GM12878 (cell line): ENCODE results near the gene LRRC61. TPM values are rescaled to one million over a fixed set of nuclear protein-coding genes. Genes with fewer than 3 reads are reported as not detected.

Experiments
- BCLAF1 ChIP-seq: fragments of 450-650 bp; IDR thresholded peaks from 2 replicates; pipeline ENCODE4 v1.6.1; 2017; ENCODE audit warnings: antibody characterized with exemption, mild to moderate bottlenecking, moderate library complexity
- CBX3 ChIP-seq: fragments of 200-600 bp; sonication (generic); IDR thresholded peaks from 2 replicates; pipeline ENCODE4 v1.6.1; 2016; ENCODE audit warnings: low read depth, borderline replicate concordance
- E2F4 ChIP-seq: IDR thresholded peaks from 2 replicates; pipeline ENCODE4 v1.6.1; 2012; ENCODE audit warnings: low read depth, low read length, improper control_type of control experiment
- EGR1 ChIP-seq, 2 experiments: IDR thresholded peaks; 1 replicate in 1 of 2; 2 replicates in 1 of 2; pipeline ENCODE4 v1.6.1; 2011 to 2012; ENCODE audit warnings: low read depth in 2 of 2, low read length in 2 of 2, borderline replicate concordance in 1 of 2, mild to moderate bottlenecking in 1 of 2, moderate library complexity in 1 of 2
- IRF3 ChIP-seq: fragments of 450-650 bp; IDR thresholded peaks from 2 replicates; pipeline ENCODE4 v1.6.1; 2014; ENCODE audit warnings: mild to moderate bottlenecking
- JUND ChIP-seq: IDR thresholded peaks from 2 replicates; pipeline ENCODE4 v1.6.1; 2012; ENCODE audit warnings: low read depth, mild to moderate bottlenecking, low read length, improper control_type of control experiment, moderate library complexity
- NFYA ChIP-seq: IDR thresholded peaks from 2 replicates; pipeline ENCODE4 v1.6.1; 2011; ENCODE audit warnings: low read depth, mild to moderate bottlenecking, low read length, improper control_type of control experiment, borderline replicate concordance
- NRF1 ChIP-seq: conservative IDR thresholded peaks from 2 replicates; pipeline ENCODE4 v1.6.1; 2011; ENCODE audit warnings: mild to moderate bottlenecking, low read depth, low read length, improper control_type of control experiment
- PAX8 ChIP-seq: fragments of 450-650 bp; IDR thresholded peaks from 2 replicates; pipeline ENCODE4 v1.6.1; 2017; ENCODE audit warnings: mild to moderate bottlenecking, moderate library complexity
- POLR2A ChIP-seq: IDR thresholded peaks from 2 replicates; pipeline ENCODE4 v1.6.1; 2011; ENCODE audit warnings: low read depth, mild to moderate bottlenecking, low read length
- SIN3A ChIP-seq: IDR thresholded peaks from 2 replicates; pipeline ENCODE4 v1.6.1; 2012; ENCODE audit warnings: low read depth, low read length, improper control_type of control experiment
- SRF ChIP-seq, 2 experiments: IDR thresholded peaks; 2 replicates each; pipeline ENCODE4 v1.6.1; 2011; ENCODE audit warnings: low read depth in 2 of 2, low read length in 2 of 2, mild to moderate bottlenecking in 1 of 2, moderate library complexity in 1 of 2
- ZBTB33 ChIP-seq: fragments of 450-650 bp; IDR thresholded peaks from 2 replicates; pipeline ENCODE4 v1.6.1; 2017; ENCODE audit warnings: mild to moderate bottlenecking
- ZNF687 ChIP-seq: fragments of 450-650 bp; IDR thresholded peaks from 2 replicates; pipeline ENCODE4 v1.6.1; 2017; ENCODE audit warnings: mild to moderate bottlenecking, moderate library complexity
- polyA plus RNA-seq, 11 experiments: library from polyadenylated mRNA; depleted of rRNA in 4 of 11; unstranded in 6 of 11; stranded (reverse) in 5 of 11; fragments of >200 nt; fragmentation: Nextera tagmentation in 4 of 11; fragmentation: Illumina TruSeq in 1 of 11; extraction: Ambion mirVana in 4 of 11; extraction: Trizol in 1 of 11; gene quantifications; 1 replicate in 1 of 11; 2 replicates in 10 of 11; pipeline versions ENCODE4 v1.2.1 to v1.2.3, GENCODE V29; 2011 to 2016; ENCODE audit warnings: inconsistent platforms in 2 of 11, missing spikeins in 2 of 11, low read depth in 1 of 11
- total RNA-seq, 4 experiments: library from RNA; depleted of rRNA in 3 of 4; stranded (reverse); fragments of >200 nt in 3 of 4; fragmentation: Illumina TruSeq in 1 of 4; extraction: Trizol in 1 of 4; gene quantifications; 2 replicates each; pipeline versions ENCODE4 v1.2.1 to v1.2.3, GENCODE V29; 2013 to 2021
- TF ChIP-seq, protein P1 (sequence below): IDR thresholded peaks from 2 replicates; pipeline ENCODE4 v1.6.1; 2011; ENCODE audit warnings: low read depth, mild to moderate bottlenecking, low read length, moderate library complexity, borderline replicate concordance; ENCODE audit errors: extremely low read depth
- TF ChIP-seq, protein P2 (sequence below): IDR thresholded peaks from 2 replicates; pipeline ENCODE4 v1.6.1; 2012; ENCODE audit warnings: low read length, inconsistent platforms

Gene LRRC61
- total and polyA plus RNA-seq, 10 of the 15 experiments (the other 5 are each of a cell fraction or from before 2014, with no cell fraction given) = 1.4 to 54.2 (median 21.8) TPM

DNA sequence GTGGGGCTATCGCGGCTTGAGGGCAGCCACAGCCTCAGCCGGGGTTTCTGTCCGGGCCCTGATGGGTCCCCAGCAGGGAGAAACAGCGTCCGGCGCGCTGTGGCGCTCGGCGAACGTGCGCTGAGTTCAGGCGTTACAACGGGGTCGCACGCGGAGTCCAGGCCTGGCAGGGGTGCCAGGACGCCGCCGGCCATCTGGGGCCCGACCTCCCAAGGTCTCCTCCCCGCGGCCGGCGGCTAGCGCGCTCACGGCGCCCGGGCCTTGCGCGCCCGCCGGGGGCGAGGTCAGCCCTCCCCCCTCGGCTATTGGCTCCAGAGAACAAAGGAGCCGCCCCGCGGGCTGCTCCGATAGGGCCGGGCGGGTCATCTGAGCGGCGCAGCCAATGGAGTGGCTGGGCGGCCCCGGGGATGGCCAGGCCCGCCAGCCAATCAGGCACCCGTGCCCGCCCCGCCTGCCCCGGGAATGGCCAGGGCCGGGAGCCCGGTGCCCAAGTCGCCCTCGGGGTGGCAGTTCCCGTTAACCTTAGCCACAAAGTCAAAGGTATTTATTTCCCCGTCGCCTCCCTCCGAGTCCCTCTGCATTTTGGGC is 55.8 kb downstream of the LRRC61 start, which contains the start of gene ZNF775 (continued):
- TF ChIP-seq ZNF687 = peak; percentile 55
- peak; percentile 35; the same call in 1 of the 2 replicates for TF ChIP-seq BCLAF1
- TF ChIP-seq SIN3A = no peak
- TF ChIP-seq, protein P1, sequence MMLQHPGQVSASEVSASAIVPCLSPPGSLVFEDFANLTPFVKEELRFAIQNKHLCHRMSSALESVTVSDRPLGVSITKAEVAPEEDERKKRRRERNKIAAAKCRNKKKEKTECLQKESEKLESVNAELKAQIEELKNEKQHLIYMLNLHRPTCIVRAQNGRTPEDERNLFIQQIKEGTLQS = 0 out of 2 replicates have a peak, but pooled peaks have one; percentile 19
- TF ChIP-seq JUND = no peak
- no peak for TF ChIP-seq ZBTB33
- TF ChIP-seq NRF1 = no peak
- TF ChIP-seq E2F4 = no peak; the same call in 1 of the 2 replicates
- TF ChIP-seq, protein P2, sequence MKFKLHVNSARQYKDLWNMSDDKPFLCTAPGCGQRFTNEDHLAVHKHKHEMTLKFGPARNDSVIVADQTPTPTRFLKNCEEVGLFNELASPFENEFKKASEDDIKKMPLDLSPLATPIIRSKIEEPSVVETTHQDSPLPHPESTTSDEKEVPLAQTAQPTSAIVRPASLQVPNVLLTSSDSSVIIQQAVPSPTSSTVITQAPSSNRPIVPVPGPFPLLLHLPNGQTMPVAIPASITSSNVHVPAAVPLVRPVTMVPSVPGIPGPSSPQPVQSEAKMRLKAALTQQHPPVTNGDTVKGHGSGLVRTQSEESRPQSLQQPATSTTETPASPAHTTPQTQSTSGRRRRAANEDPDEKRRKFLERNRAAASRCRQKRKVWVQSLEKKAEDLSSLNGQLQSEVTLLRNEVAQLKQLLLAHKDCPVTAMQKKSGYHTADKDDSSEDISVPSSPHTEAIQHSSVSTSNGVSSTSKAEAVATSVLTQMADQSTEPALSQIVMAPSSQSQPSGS = no peak
- 0 out of 4 replicates have a peak, but pooled peaks of 1 of the 2 experiments have one; percentile 9 for TF ChIP-seq SRF (IDR thresholded peaks at IDR 0.05; ENCODE audit: low read depth in 2 of 2, low read length in 2 of 2)
- peak; percentile 48; the same call in 1 of the 2 replicates for TF ChIP-seq NFYA
- peak; percentile 97 for TF ChIP-seq IRF3
- peak in 1 of 2 experiments; percentile 57; a peak in 1 of 3 replicates for TF ChIP-seq EGR1 (IDR thresholded peaks at IDR 0.05; ENCODE audit: borderline replicate concordance in 1 of 2, low read depth in 2 of 2, low read length in 2 of 2)
- TF ChIP-seq CBX3 = no peak
- peak; percentile 93 for TF ChIP-seq POLR2A
- TF ChIP-seq PAX8 = no peak
